Measurements from ENCODE around the gene ATN1.

Gene ATN1

DNA sequence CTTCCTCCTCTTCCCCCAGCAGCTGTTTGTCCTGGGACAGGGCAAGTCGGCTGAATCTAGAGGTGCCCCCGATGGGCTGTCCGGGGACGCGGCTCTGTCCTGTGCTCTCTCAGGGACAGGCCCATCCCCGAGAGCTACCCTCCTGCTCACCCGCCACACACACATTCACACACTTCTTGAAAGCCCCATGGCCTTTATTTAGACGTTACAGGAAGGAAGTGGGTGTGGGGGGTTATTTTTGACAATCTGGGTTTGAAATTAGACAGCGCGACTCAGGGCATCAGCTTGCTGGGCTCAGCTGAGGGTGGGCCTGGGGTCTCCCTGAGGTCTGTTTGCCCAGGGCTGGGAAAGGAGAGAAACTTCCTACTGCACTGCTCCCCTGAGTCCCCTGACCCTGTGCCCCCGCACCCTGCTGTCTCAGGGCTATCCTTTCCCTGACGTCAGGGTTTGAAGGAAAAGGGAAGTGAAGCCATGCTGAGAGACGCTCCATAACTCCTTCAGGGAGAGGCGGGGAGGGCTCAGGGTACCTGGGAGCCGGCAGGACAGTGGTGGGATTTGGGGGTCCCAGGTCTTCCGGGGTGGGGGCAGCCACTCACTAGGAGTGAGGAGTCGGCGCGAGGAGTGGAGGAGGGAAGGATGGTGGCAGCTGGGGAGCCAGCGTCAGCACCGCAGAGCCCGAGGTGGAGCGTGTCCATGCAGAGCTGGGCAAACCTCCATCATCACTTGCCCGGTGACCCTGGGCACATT, 31.5 kb downstream of the ATN1 start:
- peak; percentile 84 to 91 for DNase-seq

DNA sequence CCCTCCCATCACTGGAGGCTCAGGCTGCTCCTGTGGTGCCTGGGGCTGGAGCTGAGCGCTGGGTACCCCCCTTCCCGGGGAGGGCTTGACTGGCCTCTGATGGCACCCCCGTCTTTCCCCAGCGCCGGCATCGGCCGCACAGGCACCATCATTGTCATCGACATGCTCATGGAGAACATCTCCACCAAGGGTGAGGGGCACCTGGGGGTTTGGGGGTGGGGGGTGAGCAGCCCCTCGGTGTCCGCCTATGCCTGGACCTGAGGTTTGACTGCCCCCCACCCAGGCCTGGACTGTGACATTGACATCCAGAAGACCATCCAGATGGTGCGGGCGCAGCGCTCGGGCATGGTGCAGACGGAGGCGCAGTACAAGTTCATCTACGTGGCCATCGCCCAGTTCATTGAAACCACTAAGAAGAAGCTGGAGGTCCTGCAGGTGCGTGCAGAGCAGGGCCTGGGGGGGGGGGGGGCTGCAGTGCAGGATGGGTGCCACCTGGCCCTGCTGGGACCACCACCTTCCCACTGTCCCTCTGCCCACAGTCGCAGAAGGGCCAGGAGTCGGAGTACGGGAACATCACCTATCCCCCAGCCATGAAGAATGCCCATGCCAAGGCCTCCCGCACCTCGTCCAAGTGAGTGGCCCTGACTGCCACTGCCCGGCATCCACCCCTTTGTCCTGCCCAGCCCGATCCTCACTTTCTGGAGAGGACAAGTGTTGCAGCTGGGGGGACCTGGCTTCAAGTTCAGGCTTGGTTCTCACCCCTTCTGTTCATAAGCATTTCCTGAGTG, 32.2 kb downstream of the ATN1 start:
- DNase-seq, result no peak

DNA sequence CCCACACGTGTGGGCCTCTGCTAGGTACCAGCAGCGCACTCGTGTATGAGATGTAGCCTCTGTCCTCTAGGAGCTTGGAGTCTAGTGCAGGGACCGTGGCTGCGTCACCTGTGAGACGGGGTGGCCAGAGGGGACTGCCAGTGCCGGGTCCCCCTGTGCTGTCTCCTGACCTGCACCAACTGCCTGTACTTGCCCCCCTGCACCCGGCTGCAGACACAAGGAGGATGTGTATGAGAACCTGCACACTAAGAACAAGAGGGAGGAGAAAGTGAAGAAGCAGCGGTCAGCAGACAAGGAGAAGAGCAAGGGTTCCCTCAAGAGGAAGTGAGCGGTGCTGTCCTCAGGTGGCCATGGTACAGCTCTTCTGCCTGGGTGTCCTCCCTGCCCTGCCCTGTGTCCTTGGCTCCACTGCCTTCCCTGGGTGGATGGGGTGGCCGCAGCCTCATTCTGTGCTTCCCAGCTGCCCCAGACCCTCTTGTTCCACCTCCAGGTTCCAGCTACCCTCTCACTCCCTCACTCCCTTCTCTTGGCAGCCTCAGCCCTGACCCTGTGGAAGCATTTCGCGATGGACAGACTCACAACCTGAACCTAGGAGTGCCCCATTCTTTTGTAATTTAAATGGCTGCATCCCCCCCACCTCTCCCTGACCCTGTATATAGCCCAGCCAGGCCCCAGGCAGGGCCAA, 33.0 kb downstream of the ATN1 start:
- DNase-seq, result peak; percentile 47 to 61

DNA sequence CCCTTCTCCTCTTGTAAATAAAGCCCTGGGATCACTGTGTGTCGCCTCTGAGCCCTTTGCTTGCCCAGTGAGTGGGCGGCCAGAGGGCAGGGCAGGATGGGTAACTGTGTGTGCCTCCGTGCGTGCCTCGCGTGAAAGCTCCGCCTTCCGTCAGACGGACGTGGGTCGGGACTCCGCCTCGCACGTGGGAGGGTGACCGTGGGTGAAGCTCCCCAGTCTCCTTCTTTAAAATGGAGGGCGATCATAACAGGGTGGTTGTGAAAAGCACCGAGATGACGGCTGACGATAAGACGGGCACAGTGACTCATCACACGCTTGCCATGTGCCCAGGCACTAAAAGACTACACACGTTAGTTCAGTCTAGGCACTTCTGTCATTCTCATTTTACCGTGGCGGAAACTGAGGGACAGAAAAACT, 33.5 kb downstream of the ATN1 start:
- peak; percentile 90 to 94 for DNase-seq

DNA sequence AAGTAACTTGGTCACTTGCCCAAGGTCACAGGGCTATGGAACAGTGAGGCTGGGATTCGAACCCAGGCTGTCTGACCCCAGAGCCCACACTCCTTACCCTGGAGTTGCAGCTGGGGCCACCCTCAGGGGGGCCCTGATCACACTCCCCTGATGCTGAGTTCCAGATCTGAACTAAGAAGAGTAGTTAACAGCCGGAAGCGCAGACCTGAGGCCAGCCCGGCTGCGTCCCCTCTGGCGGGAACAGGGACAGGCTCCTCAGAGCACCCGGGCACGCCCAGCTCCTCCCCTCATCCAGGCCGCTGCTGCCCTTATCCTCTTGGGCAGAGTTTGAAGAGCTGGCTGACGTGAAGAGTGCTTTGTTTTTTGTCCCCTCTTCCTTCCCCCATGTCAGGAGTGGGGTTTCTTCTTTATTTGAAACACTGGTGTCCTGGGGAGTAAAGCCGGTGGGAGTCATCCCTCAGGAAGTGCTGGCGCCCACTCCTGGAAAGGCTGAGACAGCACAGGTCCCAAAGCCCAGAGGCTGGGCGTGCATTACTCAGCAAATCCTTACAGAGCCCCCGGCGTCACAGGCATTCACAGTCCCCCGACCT, 34.0 kb downstream of the ATN1 start:
- peak in 1 of 2 donors; percentile 44 for DNase-seq

DNA sequence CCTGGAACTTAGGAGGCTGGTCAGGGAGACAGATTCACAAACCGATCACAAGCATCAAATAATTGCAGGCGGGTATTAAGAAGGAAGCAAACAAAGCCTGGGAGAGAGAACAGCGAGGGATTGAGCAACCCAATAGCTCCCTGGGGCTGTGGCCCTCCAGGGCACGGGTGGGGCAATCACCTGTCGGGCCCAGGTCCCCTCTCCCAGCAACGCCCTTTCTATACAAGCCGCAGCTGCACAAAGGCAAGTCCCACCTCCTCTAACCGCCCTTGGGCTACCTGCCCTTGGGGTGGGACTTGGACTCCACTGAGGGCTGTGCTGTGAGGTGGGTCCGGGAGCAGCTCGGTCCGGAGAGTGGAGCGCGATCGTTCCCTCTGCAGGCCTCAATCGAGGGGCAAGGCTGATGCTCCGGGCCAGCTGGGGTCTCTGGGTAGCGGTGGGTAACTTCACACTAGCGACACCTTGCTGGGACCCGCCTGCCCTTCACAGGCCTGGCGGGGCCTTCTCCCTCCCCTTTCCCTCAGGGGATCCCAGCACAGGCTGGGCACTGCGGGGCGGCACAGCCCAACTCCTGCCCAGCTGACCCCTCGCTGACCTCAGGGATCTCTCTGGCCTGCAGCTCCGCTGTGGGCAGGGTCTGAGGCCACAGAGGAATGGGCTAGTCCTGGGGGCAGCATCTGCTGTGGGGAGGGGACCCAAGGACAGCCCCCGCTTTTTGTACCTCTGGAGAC, 34.7 kb downstream of the ATN1 start:
- DNase-seq, result no peak

DNA sequence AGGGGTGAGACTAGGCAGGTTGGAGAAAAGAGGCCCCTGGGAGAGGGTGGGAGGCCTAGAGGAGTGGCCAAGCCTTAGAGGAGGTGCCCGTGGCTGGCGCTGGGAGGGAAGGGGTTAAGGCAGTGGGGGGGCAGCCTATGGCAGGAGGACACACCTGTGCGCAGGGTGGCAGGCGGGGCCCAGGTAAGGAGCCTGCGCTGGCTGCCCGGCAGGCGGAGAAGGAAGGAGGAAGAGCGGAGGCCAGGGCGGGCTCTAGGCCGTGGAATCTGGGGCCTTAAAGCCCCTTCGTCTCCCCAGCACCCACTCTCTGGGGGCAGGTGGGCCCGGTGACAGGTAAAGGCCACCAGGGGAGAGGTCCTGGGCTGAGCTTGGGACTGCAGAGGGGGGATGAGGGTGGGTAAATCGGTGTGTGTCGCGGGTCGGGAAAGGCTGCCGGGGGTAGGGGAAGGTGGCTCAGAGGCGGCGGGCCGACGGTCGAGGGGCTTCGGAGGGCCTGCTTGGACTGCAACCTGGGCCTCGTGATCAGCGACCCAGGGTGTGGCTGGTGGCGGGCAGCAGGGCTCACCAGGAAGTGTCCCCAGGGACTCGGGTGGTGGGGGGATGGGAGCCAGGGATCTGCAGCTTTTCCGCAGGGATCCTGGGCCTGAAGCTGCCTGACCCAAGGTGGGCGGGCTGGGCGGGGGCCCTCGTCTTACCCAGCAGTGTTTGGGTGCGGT, 35.4 kb downstream of the ATN1 start:
- DNase-seq, result no peak

DNA sequence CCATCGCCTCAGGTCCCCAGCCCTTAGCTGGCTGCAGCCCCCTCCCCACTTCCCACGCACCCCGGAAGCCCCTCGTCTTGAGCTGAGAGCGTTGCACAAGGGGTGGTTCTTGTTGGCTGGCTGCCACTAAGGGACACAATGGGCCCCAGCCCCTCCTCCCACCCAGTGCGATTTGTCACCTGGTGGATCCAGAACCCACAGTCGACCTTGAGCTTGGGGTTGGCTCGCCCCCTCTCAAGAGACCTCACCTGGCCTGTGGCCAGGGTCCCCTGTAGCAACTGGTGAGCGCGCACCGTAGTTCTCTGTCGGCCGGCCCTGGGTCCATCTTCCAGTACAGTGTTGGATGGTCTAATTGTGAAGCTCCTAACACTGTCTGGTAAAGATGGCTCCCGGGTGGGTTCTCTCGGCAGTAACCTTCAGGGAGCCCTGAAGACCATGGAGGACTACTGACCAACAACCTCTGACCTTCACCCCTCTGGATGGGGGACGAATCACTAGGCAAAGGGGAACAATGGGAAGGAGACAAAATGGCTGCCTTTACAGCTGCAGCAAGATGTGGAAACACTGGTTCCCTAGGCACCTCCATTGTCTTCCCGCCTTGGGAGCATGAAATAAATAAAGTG, 36.1 kb downstream of the ATN1 start:
- no peak for DNase-seq

DNA sequence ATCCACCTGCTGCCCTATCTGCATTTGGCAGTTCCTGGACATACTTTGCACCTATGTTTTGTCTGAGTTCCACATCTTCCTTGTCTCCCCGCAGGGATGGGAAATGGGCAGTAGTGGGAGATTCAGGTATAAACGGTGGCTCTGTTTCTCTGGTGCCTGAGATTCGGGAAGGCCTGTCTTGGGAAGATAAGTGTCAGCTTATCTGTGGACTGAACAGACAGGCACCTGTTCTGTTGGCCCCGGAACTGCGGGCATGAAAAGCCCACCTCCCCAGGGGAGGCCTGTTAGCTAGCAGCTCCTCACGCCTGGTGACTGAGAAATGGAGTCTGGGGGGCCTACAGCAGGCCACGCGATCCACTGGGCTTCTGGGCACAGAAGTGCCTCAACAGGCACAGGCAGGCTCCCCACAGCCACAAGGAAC, 36.9 kb downstream of the ATN1 start:
- no peak for DNase-seq

DNA sequence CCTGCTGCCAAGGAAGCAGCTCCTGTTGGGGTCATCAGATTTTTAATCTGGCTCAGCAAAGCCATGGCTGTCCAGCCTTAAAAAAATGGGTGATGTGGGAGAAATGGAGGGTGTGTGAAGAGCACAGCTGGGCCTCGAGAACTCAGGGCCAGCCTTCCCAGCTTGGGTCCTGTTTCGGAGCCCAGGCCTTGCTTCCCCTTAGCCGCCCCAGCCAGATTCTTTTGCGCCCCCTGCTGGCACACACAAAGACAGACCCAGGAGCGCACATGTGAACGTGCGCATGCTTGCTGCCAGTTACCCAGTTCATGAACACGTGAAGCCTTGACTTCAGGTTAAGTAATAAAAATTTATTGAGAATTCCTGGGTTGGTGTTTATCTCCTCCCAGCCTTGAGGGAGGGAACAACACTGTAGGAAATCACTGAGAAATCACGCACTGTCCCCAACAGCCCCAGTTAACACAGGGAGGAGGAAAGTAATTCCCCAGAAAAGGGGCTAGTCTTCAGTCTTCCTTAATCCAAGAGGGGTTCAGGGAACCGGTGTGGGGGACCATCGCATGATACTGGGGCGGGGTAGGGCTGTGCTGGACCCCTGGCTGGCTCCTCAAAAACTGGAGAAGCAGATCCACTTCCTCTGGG, 37.4 kb downstream of the ATN1 start:
- peak; percentile 91 to 93 for DNase-seq

DNA sequence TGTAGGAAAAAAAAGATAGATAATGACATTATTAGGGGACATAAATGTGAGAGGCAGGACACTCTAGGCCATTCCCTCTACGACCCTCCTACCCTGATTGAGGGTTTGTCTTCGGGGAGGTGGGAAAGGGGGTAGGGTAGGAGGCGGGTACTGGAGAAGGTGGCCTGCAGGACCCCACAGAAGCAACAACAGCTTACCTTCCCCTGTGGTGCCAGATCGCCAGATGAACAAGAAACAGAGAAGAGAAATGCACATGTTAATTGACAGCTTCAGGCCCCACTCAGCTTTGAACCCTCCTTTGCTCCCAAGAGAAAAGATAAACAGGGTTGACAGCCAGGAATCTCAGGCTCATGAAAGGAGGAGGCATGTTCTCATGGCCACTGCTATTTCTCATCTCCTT, 38.0 kb downstream of the ATN1 start:
- no peak for DNase-seq

DNA sequence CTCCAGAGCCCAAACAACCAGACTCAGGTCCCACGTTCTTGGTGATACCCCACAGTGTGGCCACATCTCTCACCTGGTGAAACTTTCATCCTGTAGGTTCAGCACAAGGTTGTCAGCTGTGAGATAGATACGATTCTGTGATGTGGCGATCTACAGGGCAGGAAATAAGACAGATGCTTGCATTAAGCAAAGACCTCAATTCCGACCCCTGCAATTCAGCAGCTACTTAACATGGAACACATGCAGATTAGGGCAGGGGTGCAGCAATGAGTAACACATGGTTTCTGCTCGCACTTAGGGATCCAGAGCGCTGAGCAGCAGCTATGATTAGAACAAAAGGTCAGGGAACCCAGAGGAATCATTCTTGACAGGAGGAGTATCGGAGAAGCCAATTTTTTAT, 38.6 kb downstream of the ATN1 start:
- no peak for DNase-seq

DNA sequence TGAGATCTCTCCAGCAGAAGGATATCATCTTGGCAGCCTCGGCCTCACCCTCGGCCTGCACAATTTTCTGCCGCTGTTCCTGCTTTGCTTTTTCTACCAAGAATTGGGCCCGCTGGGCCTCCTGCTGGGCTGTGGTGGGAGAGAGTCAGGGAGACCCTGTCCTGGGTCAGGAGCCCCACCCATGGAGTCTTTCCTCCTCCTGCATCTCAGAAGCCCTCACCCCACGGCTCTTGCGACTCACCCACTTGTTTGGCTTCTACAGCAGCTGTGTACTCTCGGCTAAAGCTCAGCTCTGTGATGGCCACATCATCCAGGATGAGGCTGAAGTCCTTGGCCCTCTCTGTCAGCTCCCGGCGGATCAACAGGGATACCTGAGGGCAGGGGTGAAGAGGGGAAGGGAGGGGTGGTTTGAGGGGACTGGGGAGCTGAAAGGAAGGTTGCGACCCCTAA, 39.9 kb downstream of the ATN1 start:
- DNase-seq, result no peak

DNA sequence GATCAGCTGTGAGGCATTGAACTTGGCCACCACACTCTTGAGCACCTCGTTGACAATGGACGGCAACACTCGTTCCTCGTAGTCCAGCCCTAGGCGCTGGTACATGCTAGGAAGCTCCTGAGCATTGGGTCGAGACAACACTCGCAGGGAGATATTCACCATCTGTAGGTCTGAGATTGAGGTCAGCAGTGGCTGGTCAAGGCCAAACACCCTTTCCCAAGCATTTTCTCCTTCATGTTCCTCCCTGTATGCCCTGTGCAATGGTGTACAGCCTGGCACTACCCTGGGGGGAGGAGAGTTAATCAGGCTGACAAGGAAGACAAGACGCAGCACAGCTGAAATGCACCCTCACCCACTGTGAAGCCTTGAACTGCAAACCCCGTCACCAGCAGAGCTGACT, 40.7 kb downstream of the ATN1 start:
- no peak for DNase-seq

DNA sequence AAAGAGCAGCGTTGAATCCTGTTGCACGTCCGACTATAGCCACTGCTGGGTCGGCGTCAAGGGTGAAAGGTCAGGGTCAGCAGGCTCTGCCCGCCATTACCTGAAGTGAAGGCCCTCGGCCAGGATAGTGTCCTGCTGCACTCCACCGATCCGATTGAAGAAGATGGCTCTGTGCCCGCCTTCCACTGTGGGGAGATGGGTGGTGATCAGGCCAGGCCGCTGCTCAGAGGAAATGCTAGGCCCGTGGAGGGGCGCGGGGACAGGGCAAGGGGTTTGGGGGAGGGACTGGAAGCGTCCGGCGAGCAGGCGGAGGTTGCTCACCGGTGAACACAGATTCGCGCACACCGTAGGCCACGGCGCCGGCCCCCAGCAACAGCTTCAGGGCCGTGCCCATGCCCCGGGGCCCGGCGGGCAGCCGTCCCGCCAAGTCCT, 42.4 kb downstream of the ATN1 start:
- no peak for DNase-seq

DNA sequence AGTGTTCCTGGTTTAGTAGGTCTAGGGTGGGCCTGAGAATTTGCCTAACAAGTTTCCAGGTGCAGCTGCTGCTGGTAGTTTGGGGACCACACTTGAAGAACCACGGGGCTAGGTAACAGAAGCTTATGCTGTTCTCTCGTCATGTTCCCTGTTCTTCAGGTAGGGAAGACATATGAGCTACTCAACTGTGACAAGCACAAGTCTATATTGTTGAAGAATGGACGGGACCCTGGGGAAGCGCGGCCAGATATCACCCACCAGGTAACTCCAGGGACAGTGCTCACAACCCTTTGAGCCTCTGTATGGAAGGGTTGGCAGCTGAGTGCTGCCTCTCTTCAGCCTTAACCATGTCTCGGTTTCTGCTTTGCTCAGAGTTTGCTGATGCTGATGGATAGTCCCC, 46.4 kb downstream of the ATN1 start:
- DNase-seq, result no peak

DNA sequence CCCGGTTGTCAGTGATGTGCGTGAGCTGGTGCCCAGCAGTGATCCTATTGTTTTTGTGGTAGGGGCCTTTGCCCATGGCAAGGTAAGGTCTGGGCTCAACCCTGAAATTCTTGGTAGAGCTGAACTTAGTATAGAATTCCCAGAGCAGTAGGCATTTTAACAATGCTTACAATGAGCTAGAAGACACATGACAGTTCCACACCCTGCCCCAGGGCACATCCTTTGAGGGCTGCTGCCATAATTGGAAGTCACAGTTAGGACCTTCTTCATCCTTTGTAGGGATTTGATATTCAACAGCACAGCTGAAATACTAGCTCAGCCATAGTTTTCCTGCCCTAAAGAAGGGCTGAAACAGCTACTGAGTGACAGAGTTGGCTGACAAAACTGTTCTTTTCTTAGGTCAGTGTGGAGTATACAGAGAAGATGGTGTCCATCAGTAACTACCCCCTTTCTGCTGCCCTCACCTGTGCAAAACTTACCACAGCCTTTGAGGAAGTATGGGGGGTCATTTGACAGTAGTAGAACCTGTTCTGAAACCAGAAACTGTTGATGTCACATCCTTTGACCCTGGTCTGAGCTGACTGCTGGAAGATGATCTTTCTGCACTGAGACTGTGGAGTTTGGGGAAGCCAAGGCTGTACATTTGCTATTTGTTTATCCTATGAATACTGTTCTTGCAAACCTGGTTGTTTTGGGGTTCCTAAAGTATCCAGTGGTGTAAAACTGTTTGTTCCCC, 47.7 kb downstream of the ATN1 start:
- DNase-seq, result no peak

DNA sequence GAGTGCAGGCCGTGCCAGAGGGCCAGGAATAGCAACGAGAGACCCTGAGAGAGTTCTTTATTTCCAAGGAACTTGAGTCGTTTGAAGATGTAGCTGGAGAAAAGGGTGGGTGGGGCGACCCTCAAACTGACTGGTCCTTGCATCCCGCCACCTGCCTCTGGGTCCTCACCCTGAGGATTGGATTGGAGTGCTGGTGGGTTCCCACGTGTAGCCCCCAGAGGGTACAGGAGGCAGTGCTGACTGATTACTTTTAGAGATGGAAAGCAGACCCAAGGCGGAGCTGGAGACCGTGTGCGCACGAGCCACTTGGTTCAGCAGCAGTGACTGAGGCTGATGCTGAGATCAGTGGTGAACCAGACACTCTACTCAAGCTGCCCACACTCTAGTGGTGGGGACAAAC, 49.9 kb downstream of the ATN1 start:
- DNase-seq, result no peak

DNA sequence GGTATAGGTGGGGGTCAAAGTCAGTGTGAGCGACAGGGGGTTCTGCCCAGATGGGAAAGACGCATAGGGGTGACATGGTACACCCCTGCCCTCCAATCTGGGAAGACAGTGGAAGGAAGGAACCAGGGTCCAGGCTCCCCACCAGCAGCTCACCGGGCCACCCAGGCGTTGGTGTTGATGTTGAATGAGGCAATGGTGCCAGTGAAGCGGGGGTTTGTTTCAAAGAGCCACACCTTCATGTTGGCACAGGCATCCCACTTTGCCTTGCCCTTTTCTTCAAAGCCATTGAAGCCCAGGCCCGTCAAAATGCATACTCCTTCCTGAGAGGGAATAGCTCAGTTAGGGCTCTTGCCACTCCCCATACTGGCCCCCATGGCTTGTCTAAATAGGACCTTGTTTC, 50.4 kb downstream of the ATN1 start:
- no peak for DNase-seq

DNA sequence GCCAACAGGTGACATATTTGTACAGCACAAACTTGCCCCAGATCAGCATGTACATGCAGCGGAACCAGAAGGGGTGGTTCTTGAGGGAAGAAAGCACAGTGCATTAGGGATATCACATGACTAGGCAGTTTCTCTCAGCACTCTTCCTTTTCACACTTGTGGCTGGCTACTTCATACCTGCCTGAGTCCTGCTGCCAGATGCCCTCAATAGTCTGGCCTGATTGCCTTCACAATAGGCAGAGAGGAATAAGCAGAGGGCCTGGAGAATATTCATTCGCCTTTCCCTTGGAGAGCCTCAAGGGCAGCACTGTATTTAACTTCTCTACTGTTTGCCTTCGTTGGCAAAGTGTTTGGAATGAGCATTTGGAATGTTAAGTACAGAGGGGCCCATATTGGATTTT, 50.9 kb downstream of the ATN1 start:
- no peak for DNase-seq

Measured in CD4-positive, alpha-beta T cell treated with Interferon alpha-2 for 1 hour (primary cell).